ENCODE data around the gene LRRC34.

The LRRC34 gene

DNA sequence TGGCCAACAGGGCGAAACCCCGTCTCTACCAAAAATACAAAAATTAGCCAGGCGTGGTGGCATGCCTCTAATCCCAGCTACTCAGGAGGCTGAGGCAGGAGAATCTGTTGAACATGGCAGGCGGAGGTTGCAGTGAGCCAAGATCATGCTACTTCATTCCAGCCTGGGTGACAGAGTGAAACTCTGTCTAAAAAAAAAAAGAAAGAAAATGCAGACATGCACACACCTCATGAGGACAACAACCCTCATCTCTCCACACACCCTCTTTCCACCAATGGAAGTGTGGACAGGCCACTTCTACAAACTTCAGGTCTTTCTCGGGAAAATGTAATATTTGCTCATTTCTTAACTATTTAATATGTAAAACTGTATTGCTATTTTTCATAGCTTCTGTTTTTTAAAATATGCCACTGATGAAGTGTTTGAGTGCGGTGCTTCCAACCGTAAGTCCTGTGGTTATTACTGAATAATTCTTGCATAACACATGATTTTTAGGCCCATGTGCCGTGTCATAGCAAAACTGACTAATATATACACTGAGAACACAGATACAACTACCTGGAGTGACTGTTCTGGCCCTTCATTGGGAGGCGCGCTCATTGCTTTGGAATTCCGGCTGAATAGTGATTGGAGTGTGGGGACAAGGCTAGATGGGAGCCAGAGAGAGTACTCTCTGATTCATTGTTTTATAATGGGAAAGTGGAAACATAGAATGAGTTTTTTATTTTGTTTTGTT, 33.9 kb upstream of the LRRC34 start:
- H3K27ac ChIP-seq, result no peak overlapping the region
- no peak overlapping the region for H3K9ac ChIP-seq (ENCODE audit: insufficient read length)
- H3K4me3 ChIP-seq, result no peak overlapping the region
- TF ChIP-seq EZH2 (IDR thresholded peaks at IDR 0.05) (no peak), POLR2AphosphoS5 (IDR thresholded peaks at IDR 0.05; ENCODE audit: borderline replicate concordance, low read depth, low read length) (no peak), FOXP2 (optimal IDR thresholded peaks at IDR 0.05; ENCODE audit: control extremely low read depth, extremely low read length, insufficient read depth) (no peak)
- H3K9me3 ChIP-seq (ENCODE audit: low read depth, low read length), result no peaks in the 10 kb centered on the region
- no peaks in the 10 kb centered on the region for H3K36me3 ChIP-seq (ENCODE audit: insufficient read depth, low read length)
- DNase-seq (ENCODE audit: low read depth, low spot score), result no peak

DNA sequence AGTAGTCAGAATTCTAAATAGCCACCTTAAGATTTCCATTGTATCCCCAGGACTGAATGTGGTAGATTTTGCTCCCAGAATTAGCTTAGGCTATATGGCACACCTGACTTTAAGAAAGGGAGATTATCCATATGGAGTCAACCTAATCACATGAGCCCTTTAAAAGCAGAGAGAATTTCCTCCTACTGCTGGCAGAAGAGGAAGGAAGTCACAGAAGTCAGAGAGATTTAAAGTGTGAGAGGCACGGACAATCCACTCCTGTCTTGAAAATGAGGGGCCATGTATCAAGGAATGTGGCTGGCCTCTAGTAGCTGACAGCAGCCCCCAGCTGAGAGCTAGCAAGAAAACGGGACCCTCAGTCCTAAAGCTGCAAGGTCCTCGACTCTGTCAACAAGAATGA, 30.3 kb upstream of the LRRC34 start:
- no peak for DNase-seq (ENCODE audit: low read depth, low spot score)
- TF ChIP-seq POLR2AphosphoS5 (IDR thresholded peaks at IDR 0.05; ENCODE audit: borderline replicate concordance, low read depth, low read length) (no peak), EZH2 (IDR thresholded peaks at IDR 0.05) (no peak), FOXP2 (optimal IDR thresholded peaks at IDR 0.05; ENCODE audit: control extremely low read depth, extremely low read length, insufficient read depth) (no peak)
- Histone ChIP-seq H3K27ac (no peak overlapping the region), H3K4me3 (no peak overlapping the region), H3K9ac (ENCODE audit: insufficient read length) (no peak overlapping the region), H3K9me3 (ENCODE audit: low read depth, low read length) (no peaks in the 10 kb centered on the region), H3K36me3 (ENCODE audit: insufficient read depth, low read length) (no peaks in the 10 kb centered on the region)

DNA sequence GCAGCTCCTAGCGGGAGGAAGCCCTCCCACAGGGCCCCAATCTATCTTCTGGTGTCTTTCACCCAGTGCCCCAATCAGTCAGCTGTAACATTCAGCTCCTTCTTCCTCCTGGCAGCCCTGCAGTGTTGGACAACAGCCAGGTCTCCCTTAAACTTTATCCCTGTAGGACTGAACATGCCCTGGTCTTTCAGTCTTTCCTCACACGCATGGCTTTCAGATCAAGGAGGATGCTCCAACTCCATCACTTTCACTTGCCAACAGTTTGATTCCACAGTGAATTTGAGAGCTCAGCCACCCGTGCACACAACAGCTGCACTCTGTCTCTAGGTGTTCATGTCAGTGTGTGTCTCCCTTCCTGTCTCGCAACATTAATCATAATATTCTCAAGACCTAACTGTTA, 28.5 kb upstream of the LRRC34 start:
- DNase-seq (ENCODE audit: low read depth, low spot score), result no peak
- no peaks in the 10 kb centered on the region for H3K9me3 ChIP-seq (ENCODE audit: low read depth, low read length)
- no peak overlapping the region for H3K4me3 ChIP-seq
- no peak for TF ChIP-seq FOXP2 (optimal IDR thresholded peaks at IDR 0.05; ENCODE audit: control extremely low read depth, extremely low read length, insufficient read depth)
- TF ChIP-seq POLR2AphosphoS5 (IDR thresholded peaks at IDR 0.05; ENCODE audit: borderline replicate concordance, low read depth, low read length), result no peak
- no peak for TF ChIP-seq EZH2 (IDR thresholded peaks at IDR 0.05)
- no peak overlapping the region for H3K9ac ChIP-seq (ENCODE audit: insufficient read length)
- H3K36me3 ChIP-seq (ENCODE audit: insufficient read depth, low read length), result no peaks in the 10 kb centered on the region
- H3K27ac ChIP-seq, result no peak overlapping the region

DNA sequence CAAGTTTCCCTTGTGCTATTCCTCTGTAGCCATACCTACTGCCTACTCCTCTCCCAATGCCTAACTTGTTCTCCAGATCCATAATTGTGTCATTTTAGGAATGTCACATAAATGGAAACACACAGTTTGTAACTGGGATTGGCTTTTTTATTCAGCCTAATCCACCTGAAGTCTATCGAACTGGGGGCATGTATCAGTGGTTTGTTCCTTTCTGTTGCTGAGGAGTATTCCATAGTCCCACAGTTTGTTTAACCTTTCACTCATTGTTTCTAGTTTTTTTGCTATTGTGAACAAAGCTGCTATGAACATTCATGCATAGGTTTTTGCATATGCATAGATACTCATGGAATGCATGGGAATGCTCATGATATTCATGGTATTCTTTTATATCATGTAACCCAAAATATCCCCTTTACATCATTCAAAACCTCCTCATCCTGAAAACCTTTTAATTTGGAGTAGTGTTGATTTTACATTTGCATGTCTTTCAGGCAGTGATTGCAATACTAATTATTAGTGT, 25.9 kb upstream of the LRRC34 start:
- Histone ChIP-seq H3K9ac (ENCODE audit: insufficient read length) (no peak overlapping the region), H3K27ac (no peak overlapping the region), H3K36me3 (ENCODE audit: insufficient read depth, low read length) (no peaks in the 10 kb centered on the region), H3K4me3 (no peak overlapping the region), H3K9me3 (ENCODE audit: low read depth, low read length) (no peaks in the 10 kb centered on the region)
- TF ChIP-seq EZH2 (IDR thresholded peaks at IDR 0.05) (no peak), POLR2AphosphoS5 (IDR thresholded peaks at IDR 0.05; ENCODE audit: borderline replicate concordance, low read depth, low read length) (no peak), FOXP2 (optimal IDR thresholded peaks at IDR 0.05; ENCODE audit: control extremely low read depth, extremely low read length, insufficient read depth) (no peak)
- DNase-seq (ENCODE audit: low read depth, low spot score), result no peak

DNA sequence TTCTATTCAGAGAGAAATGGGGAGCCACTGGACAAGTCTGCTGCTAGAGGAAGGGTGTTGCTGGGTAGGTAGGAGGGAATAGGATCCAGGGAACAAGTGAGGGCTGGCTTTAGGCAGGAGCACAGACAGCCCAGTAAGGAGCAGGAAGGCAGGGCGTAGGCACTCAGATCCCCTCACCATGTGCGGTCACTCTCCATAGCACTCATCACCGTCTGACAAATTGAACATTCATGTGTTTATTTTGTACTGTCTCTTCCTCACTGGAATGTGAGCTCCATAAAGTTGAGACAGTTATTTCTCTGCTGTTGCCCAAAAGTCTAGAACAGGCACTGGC, 24.2 kb upstream of the LRRC34 start:
- DNase-seq (ENCODE audit: low read depth, low spot score), result no peak
- Histone ChIP-seq H3K27ac (no peak overlapping the region), H3K9ac (ENCODE audit: insufficient read length) (no peak overlapping the region), H3K9me3 (ENCODE audit: low read depth, low read length) (no peaks in the 10 kb centered on the region), H3K36me3 (ENCODE audit: insufficient read depth, low read length) (no peaks in the 10 kb centered on the region), H3K4me3 (no peak overlapping the region)
- TF ChIP-seq POLR2AphosphoS5 (IDR thresholded peaks at IDR 0.05; ENCODE audit: borderline replicate concordance, low read depth, low read length) (no peak), EZH2 (IDR thresholded peaks at IDR 0.05) (no peak), FOXP2 (optimal IDR thresholded peaks at IDR 0.05; ENCODE audit: control extremely low read depth, extremely low read length, insufficient read depth) (no peak)

DNA sequence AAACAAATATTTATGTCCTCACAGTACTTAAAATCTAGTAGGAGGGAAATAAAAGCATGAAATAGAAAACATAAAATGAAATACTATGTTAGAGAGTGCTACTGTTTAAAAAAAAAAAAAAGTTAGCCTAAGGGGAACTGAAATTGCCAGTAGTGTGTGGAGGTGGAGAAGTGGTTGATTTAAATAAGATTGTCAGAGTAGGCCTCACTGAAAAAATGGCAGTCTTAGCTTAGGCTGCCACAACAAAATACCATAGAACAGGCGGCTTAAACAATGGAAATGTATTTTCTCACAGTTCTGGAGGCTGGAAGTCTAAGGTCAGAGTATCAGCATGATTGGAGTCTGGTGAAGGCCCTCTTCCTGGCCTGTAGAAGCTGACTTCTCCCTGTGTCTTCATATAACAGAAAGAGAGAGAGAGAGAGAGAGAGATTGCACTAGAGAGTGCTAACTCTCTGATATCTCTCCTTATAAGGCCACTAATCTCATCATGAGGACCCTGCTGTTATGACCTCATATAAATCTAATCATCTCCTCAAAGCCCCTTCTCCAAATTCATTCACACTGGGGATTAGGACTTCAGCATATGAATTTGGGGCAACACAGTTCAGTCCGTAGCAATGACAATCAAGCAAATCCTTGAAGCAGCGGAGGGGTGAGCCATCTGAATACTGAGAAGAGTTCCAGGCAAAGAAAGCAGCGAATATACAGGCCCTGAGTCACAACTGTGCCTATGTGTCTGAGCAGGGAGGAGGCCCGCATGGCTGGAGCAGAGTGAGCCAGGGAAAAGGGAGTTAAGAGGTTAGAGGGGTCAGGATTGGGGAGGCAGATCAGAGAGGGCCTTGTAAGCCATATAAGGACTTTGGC, 23.6 kb upstream of the LRRC34 start:
- Histone ChIP-seq H3K4me3 (no peak overlapping the region), H3K9me3 (ENCODE audit: low read depth, low read length) (no peaks in the 10 kb centered on the region), H3K36me3 (ENCODE audit: insufficient read depth, low read length) (no peaks in the 10 kb centered on the region), H3K27ac (no peak overlapping the region), H3K9ac (ENCODE audit: insufficient read length) (no peak overlapping the region)
- no peak for DNase-seq (ENCODE audit: low read depth, low spot score)
- TF ChIP-seq POLR2AphosphoS5 (IDR thresholded peaks at IDR 0.05; ENCODE audit: borderline replicate concordance, low read depth, low read length), result no peak
- no peak for TF ChIP-seq EZH2 (IDR thresholded peaks at IDR 0.05)
- no peak for TF ChIP-seq FOXP2 (optimal IDR thresholded peaks at IDR 0.05; ENCODE audit: control extremely low read depth, extremely low read length, insufficient read depth)

DNA sequence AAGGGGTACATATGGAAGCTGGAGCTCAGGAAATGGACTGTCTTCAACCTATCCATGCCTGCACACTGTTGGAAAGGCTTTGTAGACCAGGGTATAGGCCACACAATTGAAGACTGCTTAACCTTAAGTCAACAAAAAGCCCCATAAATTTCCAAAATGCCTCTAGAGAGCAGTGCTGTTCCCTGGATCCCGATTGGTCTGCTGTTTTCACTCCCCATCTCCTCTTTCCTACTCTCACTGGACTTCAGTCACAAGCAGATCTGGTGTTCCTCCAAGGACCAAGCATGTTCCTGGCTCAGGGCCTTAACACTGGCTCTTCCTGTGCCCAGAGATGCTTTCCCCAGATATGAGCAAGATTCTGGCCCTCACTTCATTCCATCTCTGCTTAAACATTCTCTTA, 22.8 kb upstream of the LRRC34 start:
- H3K9me3 ChIP-seq (ENCODE audit: low read depth, low read length), result no peaks in the 10 kb centered on the region
- no peak overlapping the region for H3K4me3 ChIP-seq
- DNase-seq (ENCODE audit: low read depth, low spot score), result no peak
- no peak overlapping the region for H3K27ac ChIP-seq
- TF ChIP-seq FOXP2 (optimal IDR thresholded peaks at IDR 0.05; ENCODE audit: control extremely low read depth, extremely low read length, insufficient read depth), result no peak
- no peak for TF ChIP-seq EZH2 (IDR thresholded peaks at IDR 0.05)
- no peak for TF ChIP-seq POLR2AphosphoS5 (IDR thresholded peaks at IDR 0.05; ENCODE audit: borderline replicate concordance, low read depth, low read length)
- H3K36me3 ChIP-seq (ENCODE audit: insufficient read depth, low read length), result no peaks in the 10 kb centered on the region
- H3K9ac ChIP-seq (ENCODE audit: insufficient read length), result no peak overlapping the region

DNA sequence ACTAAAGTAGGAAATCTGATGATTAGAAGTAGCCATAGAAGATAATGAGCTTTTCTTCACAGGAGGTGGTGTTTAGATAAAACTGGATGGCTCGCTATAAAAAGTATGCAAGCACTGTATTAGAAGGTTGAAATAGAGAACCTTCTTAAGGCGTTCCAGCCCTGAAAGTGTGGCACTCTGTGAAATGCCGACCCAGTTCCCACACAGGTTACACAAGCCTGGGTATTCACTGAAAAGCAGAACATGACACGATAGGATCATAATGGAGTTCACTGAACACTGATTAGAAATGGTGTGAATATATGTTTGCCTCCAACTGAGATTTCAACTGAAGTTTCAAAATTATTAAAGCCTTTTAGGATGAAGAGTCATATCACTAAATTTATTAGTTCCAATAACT, 15.0 kb upstream of the LRRC34 start:
- TF ChIP-seq FOXP2 (optimal IDR thresholded peaks at IDR 0.05; ENCODE audit: control extremely low read depth, extremely low read length, insufficient read depth), result no peak
- TF ChIP-seq POLR2AphosphoS5 (IDR thresholded peaks at IDR 0.05; ENCODE audit: borderline replicate concordance, low read depth, low read length), result no peak
- TF ChIP-seq EZH2 (IDR thresholded peaks at IDR 0.05), result no peak
- H3K36me3 ChIP-seq (ENCODE audit: insufficient read depth, low read length), result no peaks in the 10 kb centered on the region
- H3K9ac ChIP-seq (ENCODE audit: insufficient read length), result no peak overlapping the region
- H3K27ac ChIP-seq, result no peak overlapping the region
- DNase-seq (ENCODE audit: low read depth, low spot score), result no peak
- no peak overlapping the region for H3K4me3 ChIP-seq
- no peaks in the 10 kb centered on the region for H3K9me3 ChIP-seq (ENCODE audit: low read depth, low read length)
